ENCODE results near the gene SREBF2. TPM values are rescaled to one million over a fixed set of nuclear protein-coding genes. Genes with fewer than 3 reads are reported as not detected.

Gene SREBF2
- polyA plus RNA-seq, 1 donor from 2014 or later = 73.0 TPM

- Histone ChIP-seq H4K20me1 (ENCODE audit: insufficient read depth) (no peaks in the 10 kb centered on the region), H3K9ac (ENCODE audit: low read length) (no peak overlapping the region), H3K4me2 (ENCODE audit: low read length) (no peak overlapping the region), H2AFZ (ENCODE audit: low read depth, low read length) (no peak overlapping the region), H3K9me3 (ENCODE audit: low read length) (no peaks in the 10 kb centered on the region), H3F3A (ENCODE audit: insufficient read depth, low read length, poor library complexity, severe bottlenecking) (no peaks in the 10 kb centered on the region), H3K79me2 (replicated peaks; ENCODE audit: insufficient read depth, low read length) (no peaks in the 10 kb centered on the region), H3K36me3 (ENCODE audit: insufficient read depth, low read length) (no peaks in the 10 kb centered on the region), H3K27ac (ENCODE audit: low read length) (no peak overlapping the region), H3K9me2 (ENCODE audit: insufficient read depth, low read length) (no peaks in the 10 kb centered on the region), H3K4me3 (ENCODE audit: low read length) (no peak overlapping the region), H3K27me3 (ENCODE audit: insufficient read depth, low read depth, low read length) (no peaks in the 10 kb centered on the region)
- TF ChIP-seq EZH2 (IDR thresholded peaks at IDR 0.05; ENCODE audit: borderline replicate concordance, insufficient read depth, low read length, poor library complexity, severe bottlenecking) (no peak), RAD21 (conservative IDR thresholded peaks at IDR 0.05) (no peak), SMC3 (conservative IDR thresholded peaks at IDR 0.05; ENCODE audit: poor library complexity) (no peak), POLR2AphosphoS5 (IDR thresholded peaks at IDR 0.05) (no peak), CTCF (IDR thresholded peaks at IDR 0.05; ENCODE audit: poor library complexity, severe bottlenecking) (no peak), MXI1 (conservative IDR thresholded peaks at IDR 0.05; ENCODE audit: poor library complexity, severe bottlenecking) (no peak), TAF1 (IDR thresholded peaks at IDR 0.05; ENCODE audit: low read depth) (no peak), EP300 (conservative IDR thresholded peaks at IDR 0.05; ENCODE audit: poor library complexity, severe bottlenecking) (no peak)
- TF ChIP-seq, protein P1, sequence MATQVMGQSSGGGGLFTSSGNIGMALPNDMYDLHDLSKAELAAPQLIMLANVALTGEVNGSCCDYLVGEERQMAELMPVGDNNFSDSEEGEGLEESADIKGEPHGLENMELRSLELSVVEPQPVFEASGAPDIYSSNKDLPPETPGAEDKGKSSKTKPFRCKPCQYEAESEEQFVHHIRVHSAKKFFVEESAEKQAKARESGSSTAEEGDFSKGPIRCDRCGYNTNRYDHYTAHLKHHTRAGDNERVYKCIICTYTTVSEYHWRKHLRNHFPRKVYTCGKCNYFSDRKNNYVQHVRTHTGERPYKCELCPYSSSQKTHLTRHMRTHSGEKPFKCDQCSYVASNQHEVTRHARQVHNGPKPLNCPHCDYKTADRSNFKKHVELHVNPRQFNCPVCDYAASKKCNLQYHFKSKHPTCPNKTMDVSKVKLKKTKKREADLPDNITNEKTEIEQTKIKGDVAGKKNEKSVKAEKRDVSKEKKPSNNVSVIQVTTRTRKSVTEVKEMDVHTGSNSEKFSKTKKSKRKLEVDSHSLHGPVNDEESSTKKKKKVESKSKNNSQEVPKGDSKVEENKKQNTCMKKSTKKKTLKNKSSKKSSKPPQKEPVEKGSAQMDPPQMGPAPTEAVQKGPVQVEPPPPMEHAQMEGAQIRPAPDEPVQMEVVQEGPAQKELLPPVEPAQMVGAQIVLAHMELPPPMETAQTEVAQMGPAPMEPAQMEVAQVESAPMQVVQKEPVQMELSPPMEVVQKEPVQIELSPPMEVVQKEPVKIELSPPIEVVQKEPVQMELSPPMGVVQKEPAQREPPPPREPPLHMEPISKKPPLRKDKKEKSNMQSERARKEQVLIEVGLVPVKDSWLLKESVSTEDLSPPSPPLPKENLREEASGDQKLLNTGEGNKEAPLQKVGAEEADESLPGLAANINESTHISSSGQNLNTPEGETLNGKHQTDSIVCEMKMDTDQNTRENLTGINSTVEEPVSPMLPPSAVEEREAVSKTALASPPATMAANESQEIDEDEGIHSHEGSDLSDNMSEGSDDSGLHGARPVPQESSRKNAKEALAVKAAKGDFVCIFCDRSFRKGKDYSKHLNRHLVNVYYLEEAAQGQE (IDR thresholded peaks at IDR 0.05; ENCODE audit: borderline replicate concordance) = no peak
These were observed 102.6 kb downstream of the SREBF2 start for GRCh38 chr22:41935509-41935908.

DNA sequence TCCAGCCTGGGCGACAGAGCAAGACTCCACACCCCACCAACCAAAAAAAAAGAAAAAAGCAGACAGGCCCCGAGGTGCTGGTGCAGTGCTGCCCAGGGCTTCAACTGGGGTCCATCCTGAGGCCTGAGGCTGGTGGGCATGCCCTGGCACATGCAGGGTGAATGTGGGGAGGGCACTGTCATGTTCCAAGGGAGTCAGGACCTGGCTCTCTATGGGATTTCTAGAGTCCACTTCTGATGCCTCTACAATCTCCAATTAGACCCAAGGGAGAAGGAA, 103.9 kb downstream of the SREBF2 start:
- Histone ChIP-seq H3K27ac (ENCODE audit: low read length) (no peak overlapping the region), H3K79me2 (replicated peaks; ENCODE audit: insufficient read depth, low read length) (no peaks in the 10 kb centered on the region), H3K4me2 (ENCODE audit: low read length) (no peak overlapping the region), H3F3A (ENCODE audit: insufficient read depth, low read length, poor library complexity, severe bottlenecking) (no peaks in the 10 kb centered on the region), H3K9ac (ENCODE audit: low read length) (no peak overlapping the region), H2AFZ (ENCODE audit: low read depth, low read length) (no peak overlapping the region), H3K27me3 (ENCODE audit: insufficient read depth, low read depth, low read length) (no peaks in the 10 kb centered on the region), H3K36me3 (ENCODE audit: insufficient read depth, low read length) (no peaks in the 10 kb centered on the region), H3K4me3 (ENCODE audit: low read length) (no peak overlapping the region), H3K9me2 (ENCODE audit: insufficient read depth, low read length) (no peaks in the 10 kb centered on the region), H4K20me1 (ENCODE audit: insufficient read depth) (no peaks in the 10 kb centered on the region), H3K9me3 (ENCODE audit: low read length) (no peaks in the 10 kb centered on the region)
- no peak for TF ChIP-seq POLR2AphosphoS5 (IDR thresholded peaks at IDR 0.05)
- no peak for TF ChIP-seq EZH2 (IDR thresholded peaks at IDR 0.05; ENCODE audit: borderline replicate concordance, insufficient read depth, low read length, poor library complexity, severe bottlenecking)
- no peak for TF ChIP-seq EP300 (conservative IDR thresholded peaks at IDR 0.05; ENCODE audit: poor library complexity, severe bottlenecking)
- TF ChIP-seq TAF1 (IDR thresholded peaks at IDR 0.05; ENCODE audit: low read depth) = no peak
- no peak for TF ChIP-seq CTCF (IDR thresholded peaks at IDR 0.05; ENCODE audit: poor library complexity, severe bottlenecking)
- TF ChIP-seq, protein P1 (IDR thresholded peaks at IDR 0.05; ENCODE audit: borderline replicate concordance) = no peak
- no peak for TF ChIP-seq RAD21 (conservative IDR thresholded peaks at IDR 0.05)
- no peak for TF ChIP-seq SMC3 (conservative IDR thresholded peaks at IDR 0.05; ENCODE audit: poor library complexity)
- no peak for TF ChIP-seq MXI1 (conservative IDR thresholded peaks at IDR 0.05; ENCODE audit: poor library complexity, severe bottlenecking)
